Activated B cell treated with CpG ODN at 0.5 μM for 24 hours (primary cell): Measurements from ENCODE around the gene LHX4. TPM values are rescaled to one million over a fixed set of nuclear protein-coding genes. Genes with fewer than 3 reads are reported as not detected.

Experiments used
- ATAC-seq: fragments of 200-7000 bp; cut with Tn5 transposase; one replicate; pipeline ENCODE4 v1.10.0; 2021; ENCODE audit warnings: low read depth, mild to moderate bottlenecking, moderate library complexity
- CTCF ChIA-PET: fragments of 350-600 bp; sonication (Branson Sonifier 250); formaldehyde crosslinking; loops from one replicate; lab custom pipeline; 2021; ENCODE audit warnings: antibody characterized with exemption; lab: Charles Lee
- POLR2A ChIA-PET: fragments of 350-600 bp; sonication (Branson Sonifier 250); formaldehyde crosslinking; loops from one replicate; lab custom pipeline; 2021; ENCODE audit warnings: antibody characterized with exemption; lab: Charles Lee
- DNase-seq: peaks from one replicate; pipeline ENCODE4 v3.0.0; 2022
- H3K27ac Mint-ChIP-seq: one replicate; pipeline ENCODE4 v1.8.0; 2020; ENCODE audit warnings: mixed read lengths
- H3K27me3 Mint-ChIP-seq: one replicate; pipeline ENCODE4 v1.8.0; 2021; ENCODE audit warnings: mixed read lengths
- H3K36me3 Mint-ChIP-seq: one replicate; pipeline ENCODE4 v1.8.0; 2021; ENCODE audit warnings: low read depth, mixed read lengths
- H3K4me1 Mint-ChIP-seq: one replicate; pipeline ENCODE4 v1.8.0; 2021; ENCODE audit warnings: mixed read lengths
- H3K4me3 Mint-ChIP-seq: one replicate; pipeline ENCODE4 v1.8.0; 2020; ENCODE audit warnings: mild to moderate bottlenecking, mixed read lengths
- H3K9me3 Mint-ChIP-seq: one replicate; pipeline ENCODE4 v1.8.0; 2020; ENCODE audit warnings: mixed read lengths
- intact Hi-C: fragments of 100-400 bp; cut with micrococcal nuclease; formaldehyde crosslinking; loops from one replicate; pipeline ENCODE4 v1.15.1; 2024
- total RNA-seq: library from RNA; stranded (reverse); gene quantifications from 2 replicates; pipeline ENCODE4 v1.2.3, GENCODE V29; 2022
- TF ChIP-seq, protein P1 (sequence below): fragments of 200-600 bp; IDR thresholded peaks from one replicate; pipeline ENCODE4 v1.8.0; 2022; ENCODE audit warnings: antibody characterized with exemption, mild to moderate bottlenecking

Gene LHX4
- total RNA-seq, 1 donor from 2014 or later: not detected

DNA sequence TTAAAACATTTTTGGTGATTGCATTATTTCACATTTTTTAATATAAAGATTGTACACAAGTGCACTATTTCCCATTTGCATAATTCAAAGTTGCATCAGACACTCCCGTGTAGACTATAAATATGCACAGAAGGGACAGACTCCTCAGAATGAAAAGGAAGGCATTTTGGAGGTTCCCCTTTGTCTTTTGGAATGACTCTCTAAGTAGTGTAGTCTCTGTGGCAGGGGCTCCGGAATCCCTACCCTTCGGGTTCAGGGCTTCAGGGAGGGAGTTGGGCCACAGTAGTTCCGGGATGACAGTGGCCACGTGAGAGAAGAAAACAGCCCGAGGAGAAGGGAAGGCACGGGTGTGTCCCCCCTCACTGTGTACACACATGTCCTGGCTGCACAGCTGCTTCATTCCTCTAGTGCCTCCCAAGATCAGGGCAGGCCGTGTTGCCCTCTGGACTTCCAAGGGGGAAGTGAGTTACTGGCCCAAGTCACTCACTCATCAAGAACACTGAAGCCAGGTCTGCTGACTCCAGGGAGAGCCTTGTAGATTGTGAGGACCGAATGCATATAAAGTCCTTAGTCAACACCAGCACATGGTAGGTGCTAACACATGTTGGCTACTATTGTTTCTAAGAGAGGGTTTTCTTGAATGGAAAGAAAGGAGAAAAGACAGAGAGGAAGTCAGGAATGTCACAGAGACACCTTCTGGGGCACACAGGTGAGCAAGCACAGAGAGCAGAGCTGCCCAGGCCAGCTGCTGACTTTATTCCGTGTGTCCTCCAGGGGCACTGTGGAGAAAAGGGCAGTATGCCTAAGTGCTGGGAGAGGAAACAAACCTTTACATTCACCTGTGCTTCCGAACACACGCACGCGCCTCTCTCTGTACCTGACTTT, 39.8 kb downstream of the LHX4 start:
- POLR2A ChIA-PET: no interaction called here
- no peak overlapping the region for H3K4me3 Mint-ChIP-seq
- no peak for ATAC-seq
- no peaks in the 10 kb centered on the region for H3K27me3 Mint-ChIP-seq
- H3K4me1 Mint-ChIP-seq: no peaks in the 10 kb centered on the region
- no peak overlapping the region for H3K27ac Mint-ChIP-seq
- DNase-seq: no peak
- intact Hi-C loops: no loop called here
- peaks cover 15% of the 10 kb centered on the region for H3K36me3 Mint-ChIP-seq
- H3K9me3 Mint-ChIP-seq: no peaks in the 10 kb centered on the region
- TF ChIP-seq, protein P1, sequence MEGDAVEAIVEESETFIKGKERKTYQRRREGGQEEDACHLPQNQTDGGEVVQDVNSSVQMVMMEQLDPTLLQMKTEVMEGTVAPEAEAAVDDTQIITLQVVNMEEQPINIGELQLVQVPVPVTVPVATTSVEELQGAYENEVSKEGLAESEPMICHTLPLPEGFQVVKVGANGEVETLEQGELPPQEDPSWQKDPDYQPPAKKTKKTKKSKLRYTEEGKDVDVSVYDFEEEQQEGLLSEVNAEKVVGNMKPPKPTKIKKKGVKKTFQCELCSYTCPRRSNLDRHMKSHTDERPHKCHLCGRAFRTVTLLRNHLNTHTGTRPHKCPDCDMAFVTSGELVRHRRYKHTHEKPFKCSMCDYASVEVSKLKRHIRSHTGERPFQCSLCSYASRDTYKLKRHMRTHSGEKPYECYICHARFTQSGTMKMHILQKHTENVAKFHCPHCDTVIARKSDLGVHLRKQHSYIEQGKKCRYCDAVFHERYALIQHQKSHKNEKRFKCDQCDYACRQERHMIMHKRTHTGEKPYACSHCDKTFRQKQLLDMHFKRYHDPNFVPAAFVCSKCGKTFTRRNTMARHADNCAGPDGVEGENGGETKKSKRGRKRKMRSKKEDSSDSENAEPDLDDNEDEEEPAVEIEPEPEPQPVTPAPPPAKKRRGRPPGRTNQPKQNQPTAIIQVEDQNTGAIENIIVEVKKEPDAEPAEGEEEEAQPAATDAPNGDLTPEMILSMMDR: no peak
- CTCF ChIA-PET: no interaction called here

GRCh38 chr1:180270530-180271271, 40.6 kb downstream of the LHX4 start:
- Mint-ChIP-seq H3K4me1 (no peaks in the 10 kb centered on the region), H3K4me3 (no peak overlapping the region), H3K27me3 (no peaks in the 10 kb centered on the region), H3K9me3 (no peaks in the 10 kb centered on the region), H3K36me3 (peaks cover 19% of the 10 kb centered on the region), H3K27ac (no peak overlapping the region)
- DNase-seq (no peak), ATAC-seq (no peak)
- TF ChIP-seq, protein P1: no peak
- ChIA-PET POLR2A (no interaction called here), CTCF (no interaction called here)
- intact Hi-C loops: no loop called here

DNA sequence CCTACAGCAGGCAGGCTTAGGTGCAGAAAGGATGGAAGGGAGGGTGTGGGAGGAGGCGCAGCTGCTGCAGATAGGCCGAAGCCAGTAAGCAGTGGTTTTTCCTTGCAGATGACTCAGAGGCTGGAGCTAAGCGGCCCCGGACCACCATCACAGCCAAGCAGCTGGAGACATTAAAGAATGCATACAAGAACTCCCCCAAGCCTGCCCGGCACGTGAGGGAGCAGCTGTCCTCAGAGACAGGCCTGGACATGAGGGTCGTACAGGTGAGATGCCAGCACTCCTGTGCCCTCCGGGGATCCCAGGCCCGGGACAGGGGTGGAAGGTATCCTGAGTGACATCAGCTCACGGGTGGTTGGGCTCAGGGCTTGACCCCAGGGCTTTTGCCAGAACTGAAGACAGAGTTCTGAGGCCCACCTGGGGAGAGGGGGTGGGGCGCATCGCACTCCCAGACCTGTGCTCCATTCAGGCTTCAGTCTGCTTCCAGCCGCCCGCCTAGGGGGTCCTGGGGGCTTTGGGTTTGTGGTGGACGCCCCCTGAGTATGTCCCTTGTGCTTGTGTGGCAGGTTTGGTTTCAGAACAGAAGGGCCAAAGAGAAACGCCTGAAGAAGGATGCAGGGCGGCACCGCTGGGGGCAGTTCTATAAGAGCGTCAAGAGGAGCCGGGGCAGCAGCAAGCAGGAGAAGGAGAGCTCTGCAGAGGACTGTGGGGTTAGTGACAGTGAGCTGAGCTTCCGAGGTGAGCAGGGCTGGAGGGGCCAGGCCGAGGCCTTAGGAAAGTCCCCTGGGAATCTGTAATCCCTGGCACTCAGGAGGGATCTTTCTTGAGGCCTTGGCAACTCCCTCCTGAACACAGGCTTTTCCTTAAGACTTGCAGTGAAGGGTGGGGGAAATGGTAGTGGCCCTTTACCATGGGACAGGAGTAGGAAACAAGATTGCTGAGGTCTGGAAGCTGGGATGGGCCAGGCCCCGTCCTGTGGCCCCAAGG, 41.5 kb downstream of the LHX4 start:
- DNase-seq (no peak), ATAC-seq (no peak)
- intact Hi-C loops: no loop called here
- Mint-ChIP-seq H3K9me3 (no peaks in the 10 kb centered on the region), H3K27me3 (no peaks in the 10 kb centered on the region), H3K27ac (no peak overlapping the region), H3K36me3 (peaks cover 22% of the 10 kb centered on the region), H3K4me3 (no peak overlapping the region), H3K4me1 (no peaks in the 10 kb centered on the region)
- TF ChIP-seq, protein P1: no peak
- ChIA-PET CTCF (no interaction called here), POLR2A (no interaction called here)

DNA sequence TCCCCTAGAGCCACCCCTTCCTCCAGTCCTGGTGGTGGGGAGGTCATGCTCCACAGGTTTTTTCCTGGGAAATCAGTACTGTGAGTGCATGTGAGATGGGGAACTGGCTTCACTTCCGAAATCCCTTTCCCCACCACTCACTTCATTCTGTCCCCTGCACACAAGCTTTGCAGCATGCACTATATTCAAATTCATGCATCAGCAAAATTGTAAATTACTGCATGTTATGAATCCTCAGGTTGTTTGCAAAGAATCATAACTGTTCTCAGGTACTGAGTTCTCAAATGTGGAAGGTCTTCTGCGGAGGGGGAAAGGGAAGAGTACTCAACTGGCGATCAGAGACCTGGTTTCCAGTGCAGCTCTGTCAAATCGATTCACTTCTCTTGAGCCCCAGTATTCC, 42.3 kb downstream of the LHX4 start:
- H3K27ac Mint-ChIP-seq: no peak overlapping the region
- no peaks in the 10 kb centered on the region for H3K27me3 Mint-ChIP-seq
- H3K36me3 Mint-ChIP-seq: peaks cover 28% of the 10 kb centered on the region
- H3K4me3 Mint-ChIP-seq: no peak overlapping the region
- no peaks in the 10 kb centered on the region for H3K9me3 Mint-ChIP-seq
- no peak for ATAC-seq
- ChIA-PET POLR2A (no interaction called here), CTCF (no interaction called here)
- no peak for DNase-seq
- H3K4me1 Mint-ChIP-seq: no peaks in the 10 kb centered on the region
- TF ChIP-seq, protein P1: no peak
- intact Hi-C loops: no loop called here
